Activated CD4-positive, alpha-beta T cell treated with anti-CD3 and anti-CD28 coated beads for 1 hour (primary cell): ENCODE results near the gene FKBP3.
"Not testable (repeated sequence)": the region's sequence is repeated elsewhere in the genome, so short reads cannot be mapped to it uniquely, and the experiment has no call there.

Experiments used
- DNase-seq: peaks from one replicate; pipeline ENCODE4 v3.0.0-alpha.2; 2020

The FKBP3 gene

DNA sequence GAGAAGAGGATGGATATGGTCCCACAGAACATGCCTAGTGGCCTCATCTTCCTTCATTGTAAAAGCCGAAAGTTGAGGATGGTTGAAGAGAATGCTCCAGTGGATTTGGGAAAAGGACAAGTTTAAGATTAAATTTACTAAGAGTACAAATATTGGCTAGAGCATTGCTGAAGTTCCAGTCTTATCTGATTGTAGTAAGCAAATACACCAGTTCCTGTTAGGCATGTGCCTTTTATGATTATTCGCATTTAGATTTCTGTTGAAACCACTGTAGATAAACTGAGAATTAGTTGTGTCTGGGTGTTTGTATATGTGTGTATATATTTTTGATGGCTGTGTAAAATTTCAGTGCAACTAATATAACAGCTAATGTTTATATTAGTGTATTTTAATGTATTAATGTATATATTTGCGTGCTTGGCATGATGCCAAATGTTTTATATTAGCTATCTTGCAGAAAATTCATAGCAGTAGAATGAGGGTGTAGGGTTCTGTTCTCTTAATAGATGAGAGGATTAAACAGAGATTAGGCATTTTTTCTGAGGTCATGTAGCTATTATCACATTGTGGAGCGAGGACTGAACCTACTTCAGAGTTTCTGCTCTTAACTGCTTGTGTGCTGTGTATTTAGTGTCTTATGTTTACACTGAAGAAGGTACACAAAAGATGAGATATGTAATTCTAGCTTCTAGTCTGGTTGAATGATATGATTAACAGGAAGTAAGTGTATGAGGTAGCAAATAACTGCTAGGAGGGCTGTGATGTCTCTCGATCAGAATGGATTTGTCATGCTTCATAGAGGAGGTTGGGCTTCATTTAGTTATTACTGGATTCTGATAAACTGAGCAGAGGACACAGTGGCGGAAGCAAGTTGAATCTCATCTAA, 21.1 kb downstream of the FKBP3 start:
- no peak for DNase-seq

GRCh38 chr14:45104561-45104960, 29.7 kb downstream of the FKBP3 start:
- DNase-seq = no peak

DNA sequence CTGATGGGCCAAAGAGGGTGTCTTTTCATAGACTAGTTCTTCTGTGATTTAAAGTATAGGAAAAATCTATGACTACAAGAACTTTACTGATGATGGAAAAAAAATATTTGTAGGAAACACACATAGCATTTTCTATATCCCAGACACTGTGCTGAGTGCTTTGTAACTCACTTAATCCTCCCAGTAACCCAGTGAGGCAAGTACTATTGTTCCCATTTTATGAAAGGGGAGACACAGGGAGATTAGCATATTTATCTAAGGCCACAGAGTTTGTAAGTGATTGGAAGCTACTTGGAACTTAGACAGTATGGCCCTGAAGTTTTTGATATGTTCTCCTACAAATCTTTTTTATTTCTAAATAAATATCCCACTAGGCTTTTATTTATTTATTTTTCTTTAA, 30.5 kb downstream of the FKBP3 start:
- no peak for DNase-seq

GRCh38 chr14:45096218-45096617, 38.1 kb downstream of the FKBP3 start:
- no peak for DNase-seq

DNA sequence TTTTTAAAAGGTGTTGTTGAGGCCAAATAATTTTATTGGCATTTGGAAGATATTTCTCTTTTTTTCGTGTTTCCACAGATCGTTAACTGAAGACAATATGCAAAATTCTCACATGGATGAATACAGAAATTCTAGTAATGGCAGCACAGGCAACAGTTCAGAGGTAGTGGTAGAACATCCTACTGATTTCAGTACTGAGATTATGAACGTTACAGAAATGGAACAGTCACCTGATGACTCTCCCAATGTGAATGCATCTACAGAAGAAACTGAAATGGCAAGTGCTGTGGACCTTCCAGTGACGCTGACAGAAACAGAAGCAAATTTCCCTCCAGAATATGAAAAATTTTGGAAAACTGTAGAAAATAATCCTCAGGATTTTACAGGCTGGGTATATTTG, 39.1 kb downstream of the FKBP3 start:
- DNase-seq = no peak

DNA sequence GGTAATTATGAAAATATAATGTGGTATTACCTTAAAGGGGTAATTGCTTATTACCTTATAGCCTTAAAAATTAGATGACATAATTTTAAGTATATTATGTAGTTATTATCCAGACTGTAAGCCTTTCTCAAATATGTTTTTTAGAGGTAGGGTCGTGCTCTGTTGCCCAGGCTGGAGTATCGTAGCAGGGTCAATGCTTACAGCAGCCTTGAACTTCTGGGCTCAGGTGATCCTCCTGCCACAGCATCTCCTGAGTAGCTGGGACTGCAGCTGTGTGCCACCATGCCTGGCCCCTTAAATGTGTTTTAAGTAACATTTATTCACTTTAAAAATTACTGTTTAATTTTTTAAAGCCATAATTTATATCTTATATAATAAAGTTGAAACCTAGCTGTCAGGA, 40.0 kb downstream of the FKBP3 start:
- DNase-seq = no peak

- DNase-seq = no peak
These were observed 42.6 kb downstream of the FKBP3 start for GRCh38 chr14:45091710-45092109.

- DNase-seq = no peak
These were observed 44.5 kb downstream of the FKBP3 start for GRCh38 chr14:45089813-45090212.

DNA sequence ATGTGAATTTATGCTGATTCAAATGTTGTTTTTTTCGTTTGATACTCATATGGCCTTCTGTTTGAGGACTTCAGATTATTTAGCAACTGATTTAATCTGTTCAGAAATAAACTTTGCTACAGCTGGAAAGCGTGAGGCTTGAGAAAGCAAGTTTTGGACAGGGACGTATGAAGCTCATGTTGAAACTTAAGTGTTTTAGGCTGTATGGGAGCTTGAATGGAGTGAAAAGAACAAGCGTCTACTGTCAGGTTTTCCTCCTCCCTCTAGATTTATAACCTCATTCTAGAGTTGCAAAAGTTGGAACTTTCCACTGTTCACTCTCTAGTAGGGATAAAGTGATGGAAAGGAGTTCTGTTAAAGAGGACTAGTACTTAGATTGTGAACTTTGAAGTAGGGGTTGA, 49.3 kb downstream of the FKBP3 start:
- DNase-seq = no peak

GRCh38 chr14:45083976-45084722, 50.1 kb downstream of the FKBP3 start, which contains the start of gene PRPF39:
Gene PRPF39, plus strand, starts transcription at chr14:45084116. Its CDS starts 11,124 bp downstream, at chr14:45095240.
- peak; percentile 92 for DNase-seq

- DNase-seq = no peak
These were observed 50.7 kb downstream of the FKBP3 start for GRCh38 chr14:45083617-45083975.

DNA sequence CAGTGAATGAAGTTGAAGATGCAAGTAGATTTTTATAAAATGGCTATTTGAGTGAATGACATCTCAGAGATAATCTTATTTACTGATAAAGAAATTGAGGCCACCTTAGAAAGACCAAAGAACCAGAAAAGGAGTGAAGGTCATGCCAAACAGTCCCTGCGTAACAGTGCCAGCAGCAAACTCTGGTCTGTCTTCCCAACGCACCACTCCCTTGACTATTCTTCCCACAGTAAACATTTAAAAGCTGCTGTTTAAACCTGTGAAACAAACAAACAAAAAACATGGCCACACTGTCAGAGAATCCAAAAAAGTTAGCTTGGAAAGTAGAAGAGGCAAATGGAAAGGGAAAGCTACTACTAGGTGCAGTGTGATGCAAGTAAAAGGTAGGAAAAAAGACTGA, 51.9 kb downstream of the FKBP3 start:
- DNase-seq = no peak

DNA sequence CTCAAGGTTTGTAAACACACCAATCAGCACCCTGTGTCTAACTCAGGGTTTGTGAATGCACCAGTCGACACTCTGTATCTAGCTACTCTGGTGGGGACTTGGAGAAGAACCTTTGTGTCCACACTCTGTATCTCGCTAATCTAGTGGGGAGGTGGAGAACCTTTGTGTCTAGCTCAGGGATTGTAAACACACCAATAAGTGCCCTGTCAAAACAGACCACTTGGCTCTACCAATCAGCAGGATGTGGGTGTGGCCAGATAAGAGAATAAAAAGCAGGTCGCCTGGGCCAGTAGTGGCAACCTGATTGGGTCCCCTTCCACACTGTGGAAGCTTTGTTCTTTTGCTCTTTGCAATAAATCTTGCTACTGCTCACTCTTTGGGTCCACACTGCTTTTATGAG, 53.2 kb downstream of the FKBP3 start:
- DNase-seq = not testable (repeated sequence)

GRCh38 chr14:45080416-45080968, 53.8 kb downstream of the FKBP3 start:
- DNase-seq = not testable (repeated sequence)

DNA sequence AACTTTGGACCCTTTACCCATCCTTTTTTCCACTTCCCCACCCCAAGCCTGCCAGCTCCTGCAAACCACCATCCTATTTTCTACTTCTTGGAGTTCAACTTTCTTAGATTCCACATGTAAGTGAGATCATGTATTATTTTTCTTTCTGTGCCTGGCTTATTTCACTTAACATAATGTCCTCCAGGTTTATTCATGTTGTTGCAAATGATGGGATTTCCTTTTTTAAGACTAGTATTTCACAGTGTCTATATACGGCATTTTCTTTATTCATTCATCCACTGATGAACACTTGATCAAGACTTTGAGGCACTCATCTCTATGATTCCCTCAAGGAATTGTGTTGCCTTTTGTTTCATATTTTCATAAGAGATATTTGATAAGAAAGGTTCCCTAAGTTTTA, 56.0 kb downstream of the FKBP3 start:
- DNase-seq = no peak

- no peak for DNase-seq
These were observed 60.9 kb downstream of the FKBP3 start for GRCh38 chr14:45073231-45073879.

- no peak for DNase-seq
These were observed 62.2 kb downstream of the FKBP3 start for GRCh38 chr14:45072126-45072525.

- no peak for DNase-seq
These were observed 64.1 kb downstream of the FKBP3 start for GRCh38 chr14:45070215-45070614.

DNA sequence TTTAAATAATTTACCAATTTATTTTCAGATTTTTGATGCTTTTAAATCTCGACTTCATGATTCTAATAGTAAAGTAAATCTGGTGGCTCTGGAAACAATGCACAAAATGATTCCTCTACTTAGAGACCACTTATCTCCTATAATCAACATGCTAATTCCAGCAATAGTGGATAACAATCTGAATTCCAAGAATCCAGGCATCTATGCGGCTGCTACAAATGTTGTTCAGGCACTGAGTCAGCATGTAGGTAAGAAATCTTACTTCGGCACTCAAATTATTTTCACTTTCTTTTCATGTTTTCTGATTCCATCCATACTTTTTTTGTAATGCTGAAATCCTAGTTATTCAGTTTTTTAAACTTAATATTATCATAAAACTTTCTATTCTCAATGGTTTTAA, 65.9 kb downstream of the FKBP3 start:
- DNase-seq = no peak

DNA sequence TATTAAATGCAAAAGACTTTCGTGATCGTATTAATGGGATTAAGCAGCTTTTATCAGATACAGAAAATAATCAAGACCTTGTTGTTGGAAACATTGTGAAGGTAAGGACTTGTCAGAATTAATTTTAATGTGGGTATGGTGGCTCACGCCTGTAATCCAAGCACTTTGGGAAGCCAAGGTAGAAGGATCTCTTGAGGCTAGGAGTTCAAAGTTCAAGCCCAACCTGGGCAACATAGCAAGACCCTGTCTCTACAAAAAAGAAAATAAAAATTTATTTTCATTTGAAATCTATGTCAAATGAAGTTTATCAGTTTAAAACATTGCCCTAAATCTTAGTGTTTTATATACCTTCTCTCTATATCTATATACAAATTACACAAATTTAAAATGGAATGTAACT, 67.6 kb downstream of the FKBP3 start:
- DNase-seq = no peak

DNA sequence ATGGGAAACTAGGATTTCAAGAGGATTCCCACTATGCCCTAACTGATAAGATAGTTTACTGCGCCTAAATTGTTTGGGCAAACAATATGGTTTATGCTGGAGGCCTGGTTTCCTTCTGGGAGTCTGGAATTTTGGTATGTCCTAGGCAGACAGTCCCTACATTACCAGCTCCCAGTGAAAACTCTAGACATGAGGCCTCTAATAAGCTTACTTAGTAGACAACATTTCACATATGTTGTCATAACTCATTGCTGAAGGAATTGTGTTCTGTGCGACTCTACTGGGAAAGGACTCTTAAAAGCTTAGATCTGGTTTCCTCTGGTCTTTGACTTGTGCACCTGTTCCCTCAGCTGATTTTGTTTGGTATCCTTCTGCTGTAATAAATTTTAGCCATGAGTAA, 68.3 kb downstream of the FKBP3 start:
- no peak for DNase-seq
